ENCODE results near the gene HMCN2.

The HMCN2 gene

DNA sequence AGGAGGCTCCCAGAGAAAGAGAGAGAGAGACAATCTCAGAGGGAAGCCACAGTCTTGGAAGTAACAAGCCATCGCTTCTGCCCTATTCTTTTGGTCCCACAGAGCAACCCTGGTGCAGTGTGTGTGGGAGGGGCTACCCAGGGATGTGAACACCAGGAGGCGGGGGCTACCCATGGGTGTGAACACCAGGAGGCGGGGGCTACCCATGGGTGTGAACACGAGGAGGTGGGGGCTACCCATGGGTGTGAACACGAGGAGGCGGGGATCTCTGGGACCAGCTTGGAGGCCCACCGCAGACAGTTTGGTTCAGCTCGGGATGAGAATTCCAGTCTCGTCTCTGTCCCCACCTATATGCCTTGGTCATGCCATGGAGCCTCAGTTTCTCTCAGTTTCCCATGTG is 44.9 kb downstream of the HMCN2 start:
- Histone ChIP-seq H2AFZ (ENCODE audit: low read length, unreplicated experiment) (no peak overlapping the region), H3K79me2 (ENCODE audit: control insufficient read depth, insufficient read depth, low read length, unreplicated experiment) (no peaks in the 10 kb centered on the region), H3K4me1 (ENCODE audit: control insufficient read depth, insufficient read depth, low read length, unreplicated experiment) (no peaks in the 10 kb centered on the region), H3K4me3 (ENCODE audit: low read depth, low read length) (no peak overlapping the region), H3K27me3 (ENCODE audit: insufficient read depth, low read length) (peaks cover 2% of the 10 kb centered on the region; the same call in 1 of the 2 replicates), H3K27ac (ENCODE audit: low read depth, low read length) (no peak overlapping the region), H3K36me3 (ENCODE audit: insufficient read depth, low read length) (no peaks in the 10 kb centered on the region)

DNA sequence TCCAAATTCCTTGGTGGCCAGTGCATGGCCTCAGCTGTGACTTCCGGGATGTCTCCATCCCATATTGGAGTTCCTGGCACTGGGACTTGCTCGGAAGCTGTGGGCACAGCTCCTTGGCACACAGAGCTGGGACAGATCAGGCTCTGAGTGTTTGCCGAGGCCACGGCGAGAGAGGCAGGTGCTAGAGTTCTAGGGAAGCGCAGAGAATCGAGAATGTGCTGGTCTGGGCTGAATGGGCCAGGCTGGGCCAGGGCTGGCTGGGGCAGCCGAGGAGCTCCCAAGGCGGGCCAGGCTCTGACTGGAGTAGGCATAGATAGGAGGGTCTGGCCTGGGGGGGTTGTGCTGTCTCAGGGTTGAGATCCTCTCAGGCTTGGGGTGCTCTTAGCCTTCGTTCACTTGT is 45.4 kb downstream of the HMCN2 start:
- H3K4me3 ChIP-seq (ENCODE audit: low read depth, low read length): no peak overlapping the region
- H3K36me3 ChIP-seq (ENCODE audit: insufficient read depth, low read length): no peaks in the 10 kb centered on the region
- no peaks in the 10 kb centered on the region for H3K27me3 ChIP-seq (ENCODE audit: insufficient read depth, low read length)
- no peak overlapping the region for H2AFZ ChIP-seq (ENCODE audit: low read length, unreplicated experiment)
- no peak overlapping the region for H3K27ac ChIP-seq (ENCODE audit: low read depth, low read length)
- H3K79me2 ChIP-seq (ENCODE audit: control insufficient read depth, insufficient read depth, low read length, unreplicated experiment): no peaks in the 10 kb centered on the region
- H3K4me1 ChIP-seq (ENCODE audit: control insufficient read depth, insufficient read depth, low read length, unreplicated experiment): no peaks in the 10 kb centered on the region

DNA sequence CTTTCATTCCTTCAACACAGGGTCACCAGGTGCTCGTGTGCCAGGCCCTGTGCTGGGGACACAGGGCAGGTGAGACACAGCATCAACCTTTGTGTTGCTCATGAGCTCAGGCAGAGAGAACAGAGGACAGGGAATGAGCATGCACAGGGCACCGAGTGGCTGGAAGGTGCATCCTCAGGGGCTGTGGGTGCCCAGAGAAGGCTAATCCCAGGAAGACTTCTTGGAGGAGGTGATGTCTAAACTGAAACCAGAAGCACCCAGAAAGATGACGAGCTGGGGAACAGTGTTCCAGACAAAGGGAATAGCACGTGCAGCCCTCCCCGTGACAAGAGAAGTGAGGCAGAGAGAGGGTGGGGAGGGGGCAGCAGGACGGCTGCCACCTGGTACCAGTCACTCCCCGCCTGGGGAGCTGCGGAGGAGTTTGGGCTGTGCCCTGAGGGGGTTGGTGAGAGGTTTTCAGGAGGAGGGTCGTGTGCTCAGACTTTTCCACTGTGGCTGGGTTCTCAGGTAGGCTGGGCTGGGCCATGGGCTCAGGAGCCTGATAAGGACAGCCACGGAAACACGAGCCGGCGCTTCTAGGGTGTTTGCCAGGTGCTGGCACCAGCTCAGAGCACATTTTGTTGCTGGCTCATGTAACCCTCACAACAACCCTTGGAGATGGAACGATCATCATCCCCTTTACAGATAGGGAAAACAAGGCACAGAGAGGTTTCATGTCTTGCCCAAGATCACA is 46.0 kb downstream of the HMCN2 start:
- Histone ChIP-seq H3K79me2 (ENCODE audit: control insufficient read depth, insufficient read depth, low read length, unreplicated experiment) (no peaks in the 10 kb centered on the region), H3K27me3 (ENCODE audit: insufficient read depth, low read length) (no peaks in the 10 kb centered on the region), H3K4me3 (ENCODE audit: low read depth, low read length) (no peak overlapping the region), H2AFZ (ENCODE audit: low read length, unreplicated experiment) (no peak overlapping the region), H3K4me1 (ENCODE audit: control insufficient read depth, insufficient read depth, low read length, unreplicated experiment) (no peaks in the 10 kb centered on the region), H3K27ac (ENCODE audit: low read depth, low read length) (no peak overlapping the region), H3K36me3 (ENCODE audit: insufficient read depth, low read length) (no peaks in the 10 kb centered on the region)

GRCh38 chr9:130313103-130313858 is 47.7 kb downstream of the HMCN2 start:
- Histone ChIP-seq H2AFZ (ENCODE audit: low read length, unreplicated experiment) (no peak overlapping the region), H3K79me2 (ENCODE audit: control insufficient read depth, insufficient read depth, low read length, unreplicated experiment) (no peaks in the 10 kb centered on the region), H3K4me1 (ENCODE audit: control insufficient read depth, insufficient read depth, low read length, unreplicated experiment) (no peaks in the 10 kb centered on the region), H3K36me3 (ENCODE audit: insufficient read depth, low read length) (no peaks in the 10 kb centered on the region), H3K4me3 (ENCODE audit: low read depth, low read length) (no peak overlapping the region), H3K27ac (ENCODE audit: low read depth, low read length) (no peak overlapping the region), H3K27me3 (ENCODE audit: insufficient read depth, low read length) (no peaks in the 10 kb centered on the region)

GRCh38 chr9:130315446-130316226 is 50.1 kb downstream of the HMCN2 start:
- Histone ChIP-seq H3K4me3 (ENCODE audit: low read depth, low read length) (no peak overlapping the region), H3K27me3 (ENCODE audit: insufficient read depth, low read length) (peaks cover 3% of the 10 kb centered on the region; the same call in 1 of the 2 replicates), H3K79me2 (ENCODE audit: control insufficient read depth, insufficient read depth, low read length, unreplicated experiment) (no peaks in the 10 kb centered on the region), H2AFZ (ENCODE audit: low read length, unreplicated experiment) (no peak overlapping the region), H3K36me3 (ENCODE audit: insufficient read depth, low read length) (no peaks in the 10 kb centered on the region), H3K4me1 (ENCODE audit: control insufficient read depth, insufficient read depth, low read length, unreplicated experiment) (no peaks in the 10 kb centered on the region), H3K27ac (ENCODE audit: low read depth, low read length) (no peak overlapping the region)

GRCh38 chr9:130316430-130316829 is 50.9 kb downstream of the HMCN2 start:
- no peaks in the 10 kb centered on the region for H3K4me1 ChIP-seq (ENCODE audit: control insufficient read depth, insufficient read depth, low read length, unreplicated experiment)
- no peak overlapping the region for H3K4me3 ChIP-seq (ENCODE audit: low read depth, low read length)
- no peaks in the 10 kb centered on the region for H3K79me2 ChIP-seq (ENCODE audit: control insufficient read depth, insufficient read depth, low read length, unreplicated experiment)
- H3K27ac ChIP-seq (ENCODE audit: low read depth, low read length): no peak overlapping the region
- no peak overlapping the region for H2AFZ ChIP-seq (ENCODE audit: low read length, unreplicated experiment)
- H3K27me3 ChIP-seq (ENCODE audit: insufficient read depth, low read length): peaks cover 11% of the 10 kb centered on the region
- H3K36me3 ChIP-seq (ENCODE audit: insufficient read depth, low read length): no peaks in the 10 kb centered on the region

DNA sequence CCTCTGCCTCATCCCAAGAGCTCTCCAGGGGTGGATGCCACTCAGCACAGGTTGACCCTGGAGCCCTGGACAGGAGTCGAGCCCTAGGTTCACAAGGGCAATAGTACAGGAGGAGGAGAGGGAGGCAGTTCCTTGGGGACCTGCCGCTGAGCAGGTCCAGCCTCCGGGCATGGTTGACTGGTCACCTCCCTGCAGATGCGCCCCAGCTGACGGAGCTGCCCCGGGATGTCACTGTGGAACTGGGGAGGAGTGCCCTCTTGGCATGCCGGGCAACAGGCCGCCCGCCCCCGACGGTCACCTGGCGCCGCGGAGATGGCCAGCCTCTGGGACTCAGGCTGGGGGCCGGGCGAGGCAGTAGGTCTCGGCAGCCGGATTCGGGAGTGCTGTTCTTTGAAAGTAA is 53.7 kb downstream of the HMCN2 start:
- Histone ChIP-seq H3K27ac (ENCODE audit: low read depth, low read length) (no peak overlapping the region), H3K27me3 (ENCODE audit: insufficient read depth, low read length) (peaks cover 34% of the 10 kb centered on the region), H3K79me2 (ENCODE audit: control insufficient read depth, insufficient read depth, low read length, unreplicated experiment) (no peaks in the 10 kb centered on the region), H2AFZ (ENCODE audit: low read length, unreplicated experiment) (no peak overlapping the region), H3K36me3 (ENCODE audit: insufficient read depth, low read length) (no peaks in the 10 kb centered on the region), H3K4me1 (ENCODE audit: control insufficient read depth, insufficient read depth, low read length, unreplicated experiment) (no peaks in the 10 kb centered on the region), H3K4me3 (ENCODE audit: low read depth, low read length) (no peak overlapping the region)

- H3K36me3 ChIP-seq (ENCODE audit: insufficient read depth, low read length): no peaks in the 10 kb centered on the region
- H3K27ac ChIP-seq (ENCODE audit: low read depth, low read length): no peak overlapping the region
- no peak overlapping the region for H2AFZ ChIP-seq (ENCODE audit: low read length, unreplicated experiment)
- peaks cover 34% of the 10 kb centered on the region for H3K27me3 ChIP-seq (ENCODE audit: insufficient read depth, low read length)
- no peak overlapping the region for H3K4me3 ChIP-seq (ENCODE audit: low read depth, low read length)
- no peaks in the 10 kb centered on the region for H3K4me1 ChIP-seq (ENCODE audit: control insufficient read depth, insufficient read depth, low read length, unreplicated experiment)
- no peaks in the 10 kb centered on the region for H3K79me2 ChIP-seq (ENCODE audit: control insufficient read depth, insufficient read depth, low read length, unreplicated experiment)
Observed at GRCh38 chr9:130319944-130320712, 54.6 kb downstream of the HMCN2 start.

DNA sequence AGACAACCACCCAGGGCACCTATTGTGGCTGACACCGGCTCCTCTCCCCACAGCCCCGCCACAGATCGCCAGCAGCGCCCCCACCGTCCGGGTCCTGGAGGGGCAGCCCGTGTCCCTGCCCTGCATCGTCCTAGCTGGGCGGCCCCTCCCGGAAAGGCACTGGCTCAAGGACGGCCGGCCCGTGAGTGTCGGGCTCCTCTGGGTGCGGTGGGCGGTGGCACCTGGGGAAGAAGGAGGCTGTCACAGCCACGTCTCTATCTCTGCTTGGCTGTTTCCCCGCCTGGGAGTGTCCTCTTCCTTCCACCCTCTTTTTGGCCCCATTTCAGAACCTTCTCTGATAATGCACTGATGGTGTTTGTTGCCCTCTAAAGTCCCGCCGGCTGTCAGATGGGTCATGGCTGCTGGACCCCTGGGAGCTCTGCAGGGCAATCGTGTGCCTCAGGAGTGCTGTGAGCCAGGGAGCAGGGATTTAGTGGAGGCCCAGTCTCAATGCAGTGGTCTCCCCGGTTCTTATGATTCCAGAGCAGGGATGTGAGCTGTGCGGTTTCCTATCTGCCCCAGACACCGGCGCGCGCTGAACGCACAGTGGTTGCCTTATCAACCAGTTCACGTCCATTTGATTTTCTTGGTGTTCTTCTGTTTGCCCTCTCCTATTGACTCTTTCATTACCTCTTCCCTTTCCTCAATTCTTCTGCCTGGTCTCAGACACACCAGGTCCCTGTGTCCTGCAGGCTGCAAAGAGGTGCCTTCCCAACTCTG is 55.3 kb downstream of the HMCN2 start:
- no peaks in the 10 kb centered on the region for H3K4me1 ChIP-seq (ENCODE audit: control insufficient read depth, insufficient read depth, low read length, unreplicated experiment)
- no peak overlapping the region for H3K27ac ChIP-seq (ENCODE audit: low read depth, low read length)
- no peaks in the 10 kb centered on the region for H3K36me3 ChIP-seq (ENCODE audit: insufficient read depth, low read length)
- H3K79me2 ChIP-seq (ENCODE audit: control insufficient read depth, insufficient read depth, low read length, unreplicated experiment): no peaks in the 10 kb centered on the region
- H2AFZ ChIP-seq (ENCODE audit: low read length, unreplicated experiment): no peak overlapping the region
- no peak overlapping the region for H3K4me3 ChIP-seq (ENCODE audit: low read depth, low read length)
- peaks cover 39% of the 10 kb centered on the region for H3K27me3 ChIP-seq (ENCODE audit: insufficient read depth, low read length)

- Histone ChIP-seq H3K27me3 (ENCODE audit: insufficient read depth, low read length) (peaks cover 39% of the 10 kb centered on the region), H3K4me1 (ENCODE audit: control insufficient read depth, insufficient read depth, low read length, unreplicated experiment) (no peaks in the 10 kb centered on the region), H3K79me2 (ENCODE audit: control insufficient read depth, insufficient read depth, low read length, unreplicated experiment) (no peaks in the 10 kb centered on the region), H3K4me3 (ENCODE audit: low read depth, low read length) (no peak overlapping the region), H3K36me3 (ENCODE audit: insufficient read depth, low read length) (no peaks in the 10 kb centered on the region), H3K27ac (ENCODE audit: low read depth, low read length) (no peak overlapping the region), H2AFZ (ENCODE audit: low read length, unreplicated experiment) (no peak overlapping the region)
Observed at GRCh38 chr9:130321539-130321938, 56.0 kb downstream of the HMCN2 start.
